Smooth muscle cell (in vitro differentiated cells): ENCODE results near the gene REEP1. TPM values are rescaled to one million over a fixed set of nuclear protein-coding genes. Genes with fewer than 3 reads are reported as not detected.

ENCODE experiments used
- DNase-seq: peaks from one replicate; lab custom pipeline; 2025; ENCODE audit not compliant: unreplicated experiment; lab: John Stamatoyannopoulos, UW
- H2AFZ ChIP-seq: fragments of 200-600 bp; sonication (generic); 2 replicates; pipeline ENCODE4 v1.6.0; 2016; ENCODE audit warnings: antibody characterized with exemption, low read depth, mild to moderate bottlenecking
- H3F3A ChIP-seq: fragments of 200-600 bp; sonication (generic); 2 replicates; pipeline ENCODE4 v1.6.0; 2017; ENCODE audit warnings: antibody characterized with exemption, low read depth
- H3K27ac ChIP-seq: fragments of 200-600 bp; sonication (generic); 2 replicates; pipeline ENCODE4 v1.5.1; 2016; ENCODE audit warnings: low read depth, mild to moderate bottlenecking
- H3K27me3 ChIP-seq: fragments of 200-600 bp; sonication (generic); 2 replicates; pipeline ENCODE4 v1.6.1; 2016; ENCODE audit warnings: low read depth, mild to moderate bottlenecking
- H3K36me3 ChIP-seq: fragments of 200-600 bp; sonication (generic); 2 replicates; pipeline ENCODE4 v1.5.1; 2016; ENCODE audit warnings: low read depth
- H3K4me1 ChIP-seq: fragments of 200-600 bp; sonication (generic); 2 replicates; pipeline ENCODE4 v1.5.1; 2016; ENCODE audit warnings: low read depth
- H3K4me2 ChIP-seq: fragments of 200-600 bp; sonication (generic); 2 replicates; pipeline ENCODE4 v1.6.0; 2016; ENCODE audit warnings: mild to moderate bottlenecking
- H3K4me3 ChIP-seq: fragments of 200-600 bp; sonication (generic); 2 replicates; pipeline ENCODE4 v1.5.1; 2016; ENCODE audit warnings: mild to moderate bottlenecking
- H3K79me2 ChIP-seq: fragments of 200-600 bp; sonication (generic); 2 replicates; pipeline ENCODE4 v1.6.0; 2016; ENCODE audit warnings: low read depth, mild to moderate bottlenecking
- H3K9ac ChIP-seq: fragments of 200-600 bp; sonication (generic); 2 replicates; pipeline ENCODE4 v1.6.0; 2016; ENCODE audit warnings: low read depth
- H3K9me3 ChIP-seq: fragments of 200-600 bp; sonication (generic); replicated peaks from 2 replicates; pipeline ENCODE4 v1.5.1; 2016; ENCODE audit warnings: low read depth
- H4K20me1 ChIP-seq: fragments of 200-600 bp; sonication (generic); 2 replicates; pipeline ENCODE4 v1.6.0; 2016; ENCODE audit warnings: low read depth
- WGBS: methylation state at CpG from one replicate; pipeline ENCODE4 v1.1.7; 2016; ENCODE audit warnings: low lambda C conversion rate; 5-methylcytosine and 5-hydroxymethylcytosine counted together
- polyA plus RNA-seq: library from polyadenylated mRNA; unstranded; fragments of >200 nt; fragmentation: Nextera tagmentation; extraction: Ambion mirVana; gene quantifications from 2 replicates; pipeline ENCODE4 v1.2.1, GENCODE V29; 2016
- total RNA-seq: library from RNA; depleted of rRNA; stranded (reverse); fragments of >200 nt; gene quantifications from 2 replicates; pipeline ENCODE4 v1.2.3, GENCODE V29; 2014
- TF ChIP-seq, protein P1 (sequence below): fragments of 200-600 bp; sonication (generic); IDR thresholded peaks from 2 replicates; pipeline ENCODE4 v1.5.1; 2017; ENCODE audit warnings: borderline replicate concordance, mild to moderate bottlenecking, antibody characterized with exemption; ENCODE audit not compliant: insufficient read depth, poor library complexity, severe bottlenecking

REEP1 gene
- total and polyA plus RNA-seq, 2 experiments from 2014 or later: not detected

DNA sequence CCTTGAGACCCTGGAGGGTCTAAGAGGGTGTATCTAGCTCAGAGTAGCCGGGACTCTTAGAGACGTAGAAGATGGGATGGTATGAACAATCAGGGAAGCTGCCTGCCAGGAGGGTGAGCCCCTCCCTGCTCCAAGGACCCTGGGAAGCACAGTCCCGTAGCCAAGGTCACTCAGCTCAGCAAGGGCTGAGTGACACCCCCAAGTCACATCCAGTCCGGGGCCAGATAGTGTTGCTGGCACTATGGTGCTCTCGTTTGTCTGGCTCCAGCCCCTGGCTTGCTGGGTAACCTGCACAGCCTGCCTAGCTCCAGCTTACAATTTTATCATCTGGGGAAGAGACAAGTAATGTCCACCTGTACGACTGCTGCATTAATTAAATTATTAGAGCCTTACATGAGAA lies 22.3 kb downstream of the REEP1 start:
- Histone ChIP-seq H4K20me1 (no peaks in the 10 kb centered on the region), H3K4me3 (no peak overlapping the region), H3K27ac (no peak overlapping the region), H3K9me3 (no peaks in the 10 kb centered on the region), H3K79me2 (no peaks in the 10 kb centered on the region), H2AFZ (no peak overlapping the region), H3K27me3 (peaks cover 11% of the 10 kb centered on the region), H3K9ac (no peak overlapping the region), H3K4me1 (no peaks in the 10 kb centered on the region), H3K4me2 (no peak overlapping the region), H3F3A (no peaks in the 10 kb centered on the region), H3K36me3 (no peaks in the 10 kb centered on the region)
- no peak for DNase-seq
- TF ChIP-seq, protein P1, sequence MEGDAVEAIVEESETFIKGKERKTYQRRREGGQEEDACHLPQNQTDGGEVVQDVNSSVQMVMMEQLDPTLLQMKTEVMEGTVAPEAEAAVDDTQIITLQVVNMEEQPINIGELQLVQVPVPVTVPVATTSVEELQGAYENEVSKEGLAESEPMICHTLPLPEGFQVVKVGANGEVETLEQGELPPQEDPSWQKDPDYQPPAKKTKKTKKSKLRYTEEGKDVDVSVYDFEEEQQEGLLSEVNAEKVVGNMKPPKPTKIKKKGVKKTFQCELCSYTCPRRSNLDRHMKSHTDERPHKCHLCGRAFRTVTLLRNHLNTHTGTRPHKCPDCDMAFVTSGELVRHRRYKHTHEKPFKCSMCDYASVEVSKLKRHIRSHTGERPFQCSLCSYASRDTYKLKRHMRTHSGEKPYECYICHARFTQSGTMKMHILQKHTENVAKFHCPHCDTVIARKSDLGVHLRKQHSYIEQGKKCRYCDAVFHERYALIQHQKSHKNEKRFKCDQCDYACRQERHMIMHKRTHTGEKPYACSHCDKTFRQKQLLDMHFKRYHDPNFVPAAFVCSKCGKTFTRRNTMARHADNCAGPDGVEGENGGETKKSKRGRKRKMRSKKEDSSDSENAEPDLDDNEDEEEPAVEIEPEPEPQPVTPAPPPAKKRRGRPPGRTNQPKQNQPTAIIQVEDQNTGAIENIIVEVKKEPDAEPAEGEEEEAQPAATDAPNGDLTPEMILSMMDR: no peak
- 85% methylated on average over 6 of the region's 6 CpGs for WGBS

DNA sequence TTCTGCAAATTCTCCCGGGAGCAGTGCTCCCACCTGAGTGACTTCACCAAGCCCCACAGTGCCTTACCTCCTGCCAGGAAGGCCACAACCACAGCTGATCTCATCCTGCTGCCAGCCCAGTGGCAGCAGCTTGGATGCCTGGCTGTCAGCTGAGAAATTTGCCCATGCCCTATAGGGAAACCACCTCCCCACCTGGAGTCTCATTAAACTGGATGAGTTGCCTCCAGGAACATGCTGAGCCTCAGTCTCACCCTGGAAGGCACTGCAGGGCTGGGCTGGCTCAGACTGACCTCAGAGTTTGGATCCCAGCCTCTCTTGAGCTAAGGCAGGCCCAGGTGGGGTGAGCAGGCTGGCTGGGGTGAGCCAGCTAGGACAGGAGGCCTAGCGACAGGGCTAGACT lies 23.3 kb downstream of the REEP1 start:
- no peaks in the 10 kb centered on the region for H3K36me3 ChIP-seq
- 94% methylated on average over 2 of the region's 2 CpGs for WGBS
- no peaks in the 10 kb centered on the region for H3K4me1 ChIP-seq
- TF ChIP-seq, protein P1: no peak
- H3K9me3 ChIP-seq: no peaks in the 10 kb centered on the region
- H3F3A ChIP-seq: no peaks in the 10 kb centered on the region
- H4K20me1 ChIP-seq: no peaks in the 10 kb centered on the region
- H3K4me3 ChIP-seq: no peak overlapping the region
- no peaks in the 10 kb centered on the region for H3K79me2 ChIP-seq
- H3K27ac ChIP-seq: no peak overlapping the region
- H3K4me2 ChIP-seq: no peak overlapping the region
- H3K27me3 ChIP-seq: peaks cover 11% of the 10 kb centered on the region
- DNase-seq: no peak
- no peak overlapping the region for H3K9ac ChIP-seq
- H2AFZ ChIP-seq: no peak overlapping the region

DNA sequence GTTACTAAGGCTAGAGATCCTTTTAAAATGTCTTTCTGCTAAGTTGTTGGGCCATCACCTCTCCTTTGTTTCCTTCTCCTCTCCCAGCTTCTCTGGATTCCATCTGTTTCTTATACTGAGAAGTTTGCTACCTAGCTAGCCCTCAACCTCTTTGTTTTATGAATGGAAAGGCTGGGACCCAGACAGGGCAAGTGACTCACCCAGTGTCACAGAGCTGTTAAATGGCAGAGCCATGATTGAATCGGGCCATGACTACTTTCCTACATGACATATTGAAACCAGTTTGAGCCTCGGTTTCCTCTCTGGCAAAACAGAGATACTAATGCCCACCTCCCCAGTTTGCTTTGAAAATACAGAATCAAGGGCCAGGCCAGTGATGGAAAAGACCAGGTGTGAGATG lies 24.1 kb downstream of the REEP1 start:
- Histone ChIP-seq H2AFZ (no peak overlapping the region), H3K4me2 (no peak overlapping the region), H3K4me1 (no peaks in the 10 kb centered on the region), H3K36me3 (no peaks in the 10 kb centered on the region), H4K20me1 (no peaks in the 10 kb centered on the region), H3K27ac (no peak overlapping the region), H3F3A (no peaks in the 10 kb centered on the region), H3K79me2 (no peaks in the 10 kb centered on the region), H3K9ac (no peak overlapping the region), H3K27me3 (peaks cover 11% of the 10 kb centered on the region), H3K9me3 (no peaks in the 10 kb centered on the region), H3K4me3 (no peak overlapping the region)
- WGBS: 85% methylated on average over 2 of the region's 2 CpGs
- DNase-seq: no peak
- TF ChIP-seq, protein P1: no peak

DNA sequence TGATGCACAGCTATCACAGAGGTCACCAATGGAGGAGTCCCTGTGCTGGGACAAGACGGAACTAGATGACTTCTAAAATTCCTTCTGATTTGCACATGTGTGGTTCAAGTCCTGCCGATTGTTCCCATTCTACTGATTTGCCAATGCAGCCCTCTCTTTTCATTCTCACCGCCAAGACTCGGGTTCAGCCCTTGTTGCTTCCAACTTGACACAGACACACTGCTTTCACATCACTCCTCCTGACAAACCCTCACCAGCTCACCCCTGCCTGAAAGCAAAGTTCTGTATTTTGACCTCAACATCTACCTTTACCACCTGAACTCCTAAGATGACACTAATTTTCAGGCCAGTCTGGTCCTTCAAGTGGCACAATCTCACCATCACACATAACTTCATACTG lies 25.5 kb downstream of the REEP1 start:
- no peak overlapping the region for H3K27ac ChIP-seq
- TF ChIP-seq, protein P1: no peak
- no peak overlapping the region for H3K4me2 ChIP-seq

More for the DNA sequence above, 25.5 kb downstream of the REEP1 start:
- 93% methylated on average over 4 of the region's 4 CpGs for WGBS
- Histone ChIP-seq H3K9me3 (no peaks in the 10 kb centered on the region), H3K27me3 (peaks cover 11% of the 10 kb centered on the region), H2AFZ (no peak overlapping the region), H4K20me1 (no peaks in the 10 kb centered on the region), H3K79me2 (no peaks in the 10 kb centered on the region), H3K36me3 (no peaks in the 10 kb centered on the region), H3F3A (no peaks in the 10 kb centered on the region), H3K9ac (no peak overlapping the region), H3K4me3 (no peak overlapping the region), H3K4me1 (no peaks in the 10 kb centered on the region)
- DNase-seq: no peak
